Mucosa of descending colon (tissue), 3 donors: ENCODE data around the gene DMRTA2. TPM values are rescaled to one million over a fixed set of nuclear protein-coding genes. Genes with fewer than 3 reads are reported as not detected.
"Not testable (repeated sequence)": the region's sequence is repeated elsewhere in the genome, so short reads cannot be mapped to it uniquely, and the experiment has no call there.

Experiments
- ATAC-seq: fragments of 200-7000 bp; cut with Tn5 transposase; one replicate; pipeline ENCODE4 v1.9.1; 2020; ENCODE audit warnings: mild to moderate bottlenecking, moderate library complexity
- DNase-seq, 3 donors: peaks; one replicate each; pipeline ENCODE4 v3.0.0-alpha.2; 2020
- H3K36me3 ChIP-seq: fragments of 200-600 bp; one replicate; pipeline ENCODE4 v1.8.0; 2021; ENCODE audit warnings: low read depth, mild to moderate bottlenecking
- H3K4me1 ChIP-seq: fragments of 200-600 bp; one replicate; pipeline ENCODE4 v1.8.0; 2021; ENCODE audit warnings: low read depth, mild to moderate bottlenecking
- H3K4me3 ChIP-seq: fragments of 200-600 bp; one replicate; pipeline ENCODE4 v1.8.0; 2021; ENCODE audit warnings: mild to moderate bottlenecking
- H3K9me3 ChIP-seq: fragments of 200-600 bp; one replicate; pipeline ENCODE4 v1.8.0; 2021; ENCODE audit warnings: mild to moderate bottlenecking
- CTCF ChIP-seq: fragments of 200-600 bp; IDR thresholded peaks from one replicate; pipeline ENCODE4 v1.8.0; 2022; ENCODE audit warnings: antibody characterized with exemption, mild to moderate bottlenecking
- intact Hi-C, 2 donors: fragments of 100-400 bp; cut with DNase I in 1 of 2; cut with micrococcal nuclease in 1 of 2; formaldehyde crosslinking; loops; one replicate each; pipeline versions ENCODE4 v1.11.0 to v1.11.1; 2022; cut with DNase I, micrococcal nuclease
- total RNA-seq, 3 donors: library from RNA; stranded (reverse); fragmentation: NEBNext Ultra II Directional in 2 of 3; extraction: Animal tissue kit (Norgen Biotek cat#: 25700) in 2 of 3; gene quantifications; one replicate each; pipeline versions ENCODE4 v1.2.1 to v1.2.4, GENCODE V29; 2021 to 2023
- donor health status: DM: no; HTN: no; CAD: no; lungs with moderate emphysema.
- donor health status: DM: no; HTN: no; CAD: no.
- donor health status: DM: no; HTN: yes; CAD: no.

The DMRTA2 gene
- total RNA-seq, 3 donors from 2014 or later = not detected

DNA sequence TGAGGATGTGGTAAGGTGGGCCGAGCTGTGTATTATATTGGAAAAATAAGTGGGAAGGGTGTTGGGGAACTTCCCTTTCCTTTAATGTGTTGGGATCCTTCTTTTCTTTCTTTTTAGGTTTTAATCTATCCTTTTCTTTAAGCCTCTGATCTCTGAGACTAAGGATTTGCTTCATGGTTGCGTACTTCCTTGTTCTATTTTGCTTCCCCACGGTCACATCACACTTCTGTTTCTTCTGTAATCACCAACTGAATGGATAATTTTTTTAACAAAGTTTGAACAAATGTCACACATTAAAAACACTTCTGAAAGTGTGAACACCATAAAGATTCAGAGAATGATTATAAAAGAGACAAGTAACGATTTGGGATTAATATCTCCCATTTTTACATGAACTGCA is 17.4 kb downstream of the DMRTA2 start:
- H3K9me3 ChIP-seq = no peaks in the 10 kb centered on the region
- intact Hi-C loops = no loop called here
- no peaks in the 10 kb centered on the region for H3K36me3 ChIP-seq
- no peaks in the 10 kb centered on the region for H3K4me1 ChIP-seq
- H3K4me3 ChIP-seq = no peak overlapping the region
- DNase-seq (no peak), ATAC-seq (no peak)
- TF ChIP-seq CTCF = no peak

DNA sequence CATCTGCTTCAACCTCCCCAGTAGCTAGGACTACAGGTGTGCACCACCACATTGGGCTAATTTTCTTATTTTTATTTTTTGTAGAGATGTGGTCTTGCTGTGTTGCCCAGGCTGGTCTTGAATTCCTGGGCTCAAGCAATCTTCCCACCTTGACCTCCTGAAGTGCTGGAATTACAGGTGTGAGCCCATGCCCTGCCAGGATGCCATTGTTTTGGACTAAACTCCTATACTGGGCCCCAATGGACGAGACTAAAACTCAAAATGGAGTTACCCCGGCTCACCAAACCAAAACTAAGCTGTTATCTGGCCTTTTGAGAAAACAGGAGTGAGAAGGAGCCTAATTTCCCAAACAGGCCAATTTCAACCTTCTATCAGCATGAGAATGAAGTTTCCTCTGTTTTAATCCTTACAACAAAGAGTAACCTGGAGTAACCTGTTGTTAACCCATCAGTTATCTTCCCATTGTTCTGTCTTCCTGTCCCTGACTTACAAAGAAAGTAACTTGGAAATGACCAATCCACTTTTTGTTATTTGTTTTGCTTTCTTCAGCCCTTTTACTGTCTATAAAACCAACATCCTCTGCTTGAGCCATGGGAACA is 29.6 kb downstream of the DMRTA2 start:
- H3K9me3 ChIP-seq = no peaks in the 10 kb centered on the region

GRCh38 chr1:50381551-50381950 is 41.7 kb downstream of the DMRTA2 start:
- H3K4me3 ChIP-seq, ATAC-seq, intact Hi-C loops: not testable (repeated sequence)

More for the DNA sequence above, 29.6 kb downstream of the DMRTA2 start:
- no peaks in the 10 kb centered on the region for H3K36me3 ChIP-seq
- intact Hi-C loops = no loop called here
- no peak overlapping the region for H3K4me3 ChIP-seq
- DNase-seq (no peak), ATAC-seq (no peak)
- no peaks in the 10 kb centered on the region for H3K4me1 ChIP-seq
- TF ChIP-seq CTCF = no peak

DNA sequence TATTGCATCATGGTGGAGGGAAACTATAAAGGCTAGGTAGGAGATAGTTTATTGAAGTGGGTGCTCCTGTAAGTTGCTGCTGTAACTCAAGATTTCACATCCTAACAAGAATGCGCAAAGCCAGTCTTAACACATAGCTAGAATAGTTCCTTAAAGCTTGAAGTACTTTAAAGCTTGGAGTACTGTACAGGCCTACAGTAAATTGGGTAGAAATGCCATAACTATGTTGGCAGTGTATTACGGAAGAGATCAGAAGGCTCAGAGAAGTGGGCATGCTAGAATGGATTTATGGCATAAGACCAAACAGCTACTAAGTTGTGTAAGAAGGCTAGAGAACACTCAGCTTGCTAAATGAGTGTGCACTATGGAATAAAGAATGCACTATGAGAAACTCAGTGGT is 44.5 kb downstream of the DMRTA2 start:
- no peaks in the 10 kb centered on the region for H3K9me3 ChIP-seq
- no peak overlapping the region for H3K4me3 ChIP-seq
- intact Hi-C loops = loop anchor here in 1 of 2 donors (10.0 kb wide), 1 partner anchor 336 kb away; no protein-coding TSS in a partner anchor
- no peak for DNase-seq
- ATAC-seq = no peak
- H3K36me3 ChIP-seq = no peaks in the 10 kb centered on the region
- TF ChIP-seq CTCF = no peak
- no peaks in the 10 kb centered on the region for H3K4me1 ChIP-seq

More at GRCh38 chr1:50381551-50381950, 41.7 kb downstream of the DMRTA2 start:
- H3K9me3 ChIP-seq, H3K4me1 ChIP-seq, H3K36me3 ChIP-seq, DNase-seq: not testable (repeated sequence)

DNA sequence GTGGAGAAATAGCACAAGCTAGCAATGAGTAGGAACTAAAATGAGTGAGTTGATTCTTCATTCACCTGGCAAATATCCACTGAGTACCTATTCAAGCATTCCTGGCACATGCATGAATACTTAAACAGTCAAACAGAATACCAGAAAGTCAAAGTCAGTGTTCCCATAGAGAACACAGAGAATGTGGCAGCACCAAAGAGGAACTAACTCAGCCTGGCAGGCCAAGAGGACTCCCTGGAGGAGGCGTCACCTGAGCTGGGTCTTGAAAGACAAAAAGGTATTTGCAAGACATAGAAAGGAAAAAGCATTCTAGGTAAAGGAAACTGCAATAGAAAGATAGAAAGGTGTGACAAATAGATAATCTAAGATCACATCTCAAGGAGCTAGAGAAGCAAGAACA is 49.7 kb downstream of the DMRTA2 start:
- H3K9me3 ChIP-seq = no peaks in the 10 kb centered on the region
- DNase-seq = no peak
- no peaks in the 10 kb centered on the region for H3K36me3 ChIP-seq
- intact Hi-C loops = loop anchor here in 1 of 2 donors (10.0 kb wide), 1 partner anchor 341 kb away; no protein-coding TSS in a partner anchor
- H3K4me1 ChIP-seq = no peaks in the 10 kb centered on the region
- no peak overlapping the region for H3K4me3 ChIP-seq
- ATAC-seq = no peak
- no peak for TF ChIP-seq CTCF

DNA sequence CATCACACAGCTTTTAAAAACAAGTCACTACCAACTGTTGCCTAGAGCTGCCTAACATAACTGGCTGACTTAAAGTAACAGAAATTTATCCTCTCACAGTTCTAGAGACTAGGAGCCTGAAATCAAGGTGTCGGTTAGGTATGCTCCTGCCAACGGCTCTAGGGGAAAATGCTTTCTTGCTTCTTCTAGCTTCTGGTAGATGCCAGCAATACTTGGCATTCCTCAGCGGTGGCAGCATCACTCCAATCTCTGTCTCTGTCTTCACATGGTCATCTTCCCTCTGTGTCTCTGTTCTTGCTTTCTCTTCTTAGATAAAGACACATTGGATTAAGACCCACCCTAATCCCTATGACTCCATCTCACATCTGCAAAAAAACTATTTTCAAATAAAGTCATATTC is 51.5 kb downstream of the DMRTA2 start:
- Histone ChIP-seq H3K36me3 (no peaks in the 10 kb centered on the region), H3K4me1 (no peaks in the 10 kb centered on the region), H3K4me3 (no peak overlapping the region), H3K9me3 (no peaks in the 10 kb centered on the region)
- TF ChIP-seq CTCF = no peak
- ATAC-seq (no peak), DNase-seq (no peak)
- intact Hi-C loops = loop anchor here in 1 of 2 donors (10.0 kb wide), 1 partner anchor 343 kb away; no protein-coding TSS in a partner anchor
